NCI-H146 treated with DMSO at 0.1 percent for 48 hours (cell line): Measurements from ENCODE around the gene CSNK1E.
"Not testable (repeated sequence)": the region's sequence is repeated elsewhere in the genome, so short reads cannot be mapped to it uniquely, and the experiment has no call there.

Experiments used
- DNase-seq: peaks from one replicate; lab custom pipeline; 2025; ENCODE audit not compliant: unreplicated experiment; lab: John Stamatoyannopoulos, UW

Gene CSNK1E

GRCh38 chr22:38317122-38317994, at the start of gene CSNK1E:
TSS of gene CSNK1E (minus strand) at chr22:38317433. CDS start at chr22:38314157, 3,276 bp downstream.
- peak; percentile 9 for DNase-seq

- DNase-seq: not testable (repeated sequence)
Measured at GRCh38 chr22:38365829-38366228, 48.6 kb upstream of the CSNK1E start.

GRCh38 chr22:38365174-38365573, 47.9 kb upstream of the CSNK1E start:
- DNase-seq: not testable (repeated sequence)

DNA sequence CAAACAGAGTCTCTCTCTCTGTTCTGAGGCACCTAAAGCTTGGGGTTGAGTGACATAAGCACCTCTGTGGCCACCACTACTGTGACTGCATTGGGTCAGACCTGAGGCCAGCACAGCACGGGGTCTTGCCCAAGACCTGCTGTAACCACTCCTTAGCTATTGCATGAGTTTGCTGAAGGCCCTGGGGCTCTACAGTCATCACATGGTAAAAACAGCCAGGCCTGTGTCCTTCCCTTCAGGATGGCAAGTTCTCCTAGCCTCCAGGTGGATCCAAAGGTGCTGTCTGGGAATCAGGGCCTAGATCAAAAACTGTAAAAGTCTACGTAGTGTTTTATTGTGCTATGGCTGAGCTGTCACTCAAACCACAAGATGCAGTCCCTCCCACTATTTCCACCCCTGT, 43.3 kb upstream of the CSNK1E start:
- DNase-seq: not testable (repeated sequence)

GRCh38 chr22:38359817-38360216, 42.6 kb upstream of the CSNK1E start:
- DNase-seq: not testable (repeated sequence)

DNA sequence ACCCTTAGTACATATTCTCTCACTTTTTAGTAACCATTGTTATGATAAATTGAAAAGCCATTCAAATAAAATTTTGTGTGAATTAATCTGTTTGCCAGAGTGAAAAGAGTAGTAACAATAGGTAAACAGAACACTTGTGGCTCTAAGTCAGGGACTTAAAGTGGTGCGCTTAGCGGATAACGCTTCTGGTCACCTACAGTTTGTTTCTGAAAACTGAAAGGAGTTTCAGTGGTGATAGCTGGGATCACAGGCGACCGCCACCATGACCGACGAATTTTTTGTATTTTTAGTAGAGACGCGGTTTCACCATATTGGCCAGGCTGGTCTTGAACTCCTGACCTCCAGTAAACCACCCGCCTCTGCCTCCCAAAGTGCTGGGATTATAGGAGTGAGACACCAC, 40.7 kb upstream of the CSNK1E start:
- not testable (repeated sequence) for DNase-seq

GRCh38 chr22:38355275-38355674, 38.0 kb upstream of the CSNK1E start:
- DNase-seq: no peak

DNA sequence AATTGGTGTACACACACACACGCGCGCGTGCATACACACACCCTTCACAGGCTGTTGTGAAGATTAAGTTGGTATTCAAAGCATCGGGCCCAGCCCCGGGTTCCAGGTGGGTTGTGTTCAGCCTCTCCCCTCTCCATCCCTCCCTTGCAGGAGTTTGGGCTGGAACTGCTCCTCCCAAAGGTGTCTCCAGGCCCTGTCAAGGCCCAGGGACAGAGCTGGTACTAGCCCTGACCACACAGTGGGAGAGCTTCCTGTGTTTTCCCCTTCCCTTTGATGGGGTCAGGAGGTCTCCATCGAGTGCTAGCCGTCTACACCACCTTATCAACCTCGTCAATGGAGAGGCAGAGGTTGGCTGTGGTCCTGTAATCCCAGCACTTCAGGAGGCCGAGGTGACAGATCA, 36.5 kb upstream of the CSNK1E start:
- DNase-seq: no peak

DNA sequence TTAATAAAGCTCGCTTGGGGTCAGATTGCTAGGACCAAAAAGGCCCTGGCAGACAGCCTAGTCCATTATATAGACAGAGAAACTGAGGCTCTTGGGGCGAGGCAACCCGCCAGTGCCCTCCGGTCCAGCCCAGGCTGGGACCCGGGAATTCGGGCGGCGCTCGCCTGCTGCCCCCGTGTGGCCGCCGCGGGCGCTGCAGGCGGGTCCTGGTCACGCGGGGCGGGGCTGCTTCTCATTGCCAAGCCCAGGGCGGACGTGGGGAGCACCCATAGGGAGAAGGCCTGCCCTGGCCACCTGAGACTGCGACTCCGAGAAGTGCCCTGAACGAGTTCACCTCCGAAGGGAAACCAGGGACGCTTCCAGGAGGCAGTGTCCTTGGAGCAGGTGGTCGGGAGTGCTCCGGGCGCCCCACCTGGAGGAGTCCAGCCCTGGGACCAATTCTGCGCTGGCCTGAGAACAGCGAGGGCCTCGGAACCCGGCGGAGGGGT, 36.0 kb upstream of the CSNK1E start:
- DNase-seq: peak; percentile 0

DNA sequence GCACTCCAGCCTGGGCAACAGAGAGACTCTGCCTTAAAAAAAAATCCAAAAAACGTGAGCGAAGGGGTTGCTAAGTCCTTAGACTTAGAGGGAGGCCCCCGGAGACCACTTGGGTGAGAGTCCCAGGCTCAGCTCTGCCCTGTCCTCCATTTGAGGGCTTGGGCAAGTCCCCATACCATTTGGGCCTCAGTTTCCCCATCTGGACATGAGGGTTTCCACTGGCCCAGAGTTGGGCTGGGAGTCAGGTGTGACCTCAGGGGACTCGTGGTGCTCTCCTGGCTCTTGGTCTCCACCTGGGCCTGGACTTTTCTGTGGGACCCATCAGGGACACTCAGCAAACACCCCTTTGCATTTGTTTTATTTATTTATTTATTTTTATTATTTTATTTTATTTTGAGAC, 35.2 kb upstream of the CSNK1E start:
- DNase-seq: no peak

GRCh38 chr22:38350444-38351359, 33.5 kb upstream of the CSNK1E start:
- DNase-seq: no peak

GRCh38 chr22:38348751-38349496, 31.7 kb upstream of the CSNK1E start:
- DNase-seq: no peak

- DNase-seq: peak; percentile 12
Measured at GRCh38 chr22:38347944-38348750, 30.9 kb upstream of the CSNK1E start.

DNA sequence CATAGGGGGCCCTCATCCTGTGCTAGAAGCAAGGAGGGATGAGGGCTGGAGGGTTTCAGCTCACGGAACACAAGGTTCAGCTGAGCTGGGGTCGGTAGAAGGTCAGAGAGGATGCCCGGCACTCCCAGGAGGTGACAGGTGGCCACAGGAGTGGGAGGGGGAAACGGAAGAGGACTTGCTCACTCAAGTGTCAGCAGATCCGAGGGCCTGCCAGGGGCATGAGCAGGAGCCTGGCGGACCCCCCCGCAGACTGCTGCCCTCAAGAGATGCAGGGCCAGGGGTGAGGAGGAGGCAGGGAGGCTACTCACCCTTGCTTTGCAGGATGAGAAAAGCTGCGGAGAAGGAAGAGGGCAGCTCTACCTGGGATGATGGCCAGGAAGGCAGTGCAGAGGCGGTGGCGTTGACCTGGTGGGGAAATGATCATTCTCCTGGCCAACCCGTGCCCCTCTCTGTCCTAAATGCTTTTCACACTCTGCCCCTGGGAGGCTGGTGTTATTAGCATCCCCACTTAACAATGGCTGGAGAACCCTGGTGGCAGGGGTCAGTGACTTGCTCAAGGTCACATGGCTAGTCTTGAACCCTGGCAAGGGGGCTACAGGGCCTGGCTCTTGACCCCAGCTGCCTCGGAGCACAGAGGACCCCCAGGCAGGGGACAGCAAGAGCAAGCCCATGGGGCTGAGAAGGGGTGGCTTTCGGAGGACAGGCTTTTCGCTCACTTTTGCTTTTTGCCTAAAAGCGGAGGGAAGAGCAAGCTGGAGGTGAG, 30.1 kb upstream of the CSNK1E start:
- no peak for DNase-seq

- DNase-seq: no peak
Measured at GRCh38 chr22:38346506-38346905, 29.3 kb upstream of the CSNK1E start.

DNA sequence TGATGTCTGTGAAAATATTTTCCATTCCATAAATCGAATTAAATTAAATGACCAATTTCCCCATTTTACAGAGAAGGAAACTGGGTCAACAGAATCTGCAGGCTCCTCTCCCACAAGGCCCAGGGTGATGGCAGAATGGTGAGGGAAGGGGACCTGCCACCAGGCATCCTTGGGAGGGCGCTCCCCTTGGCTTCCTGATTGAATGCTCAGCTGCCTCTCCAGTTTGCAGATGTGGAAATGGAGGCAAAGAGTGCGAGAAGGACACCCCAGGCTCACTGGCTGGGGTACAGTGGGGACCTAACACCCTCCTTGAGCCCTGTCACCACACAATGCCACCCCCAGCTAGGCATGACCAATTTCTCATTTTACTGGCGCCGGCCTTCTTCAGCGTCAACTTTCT, 28.5 kb upstream of the CSNK1E start:
- DNase-seq: no peak

- not testable (repeated sequence) for DNase-seq
Measured at GRCh38 chr22:38339893-38340292, 22.7 kb upstream of the CSNK1E start.

GRCh38 chr22:38338772-38339379, 21.6 kb upstream of the CSNK1E start:
- no peak for DNase-seq

DNA sequence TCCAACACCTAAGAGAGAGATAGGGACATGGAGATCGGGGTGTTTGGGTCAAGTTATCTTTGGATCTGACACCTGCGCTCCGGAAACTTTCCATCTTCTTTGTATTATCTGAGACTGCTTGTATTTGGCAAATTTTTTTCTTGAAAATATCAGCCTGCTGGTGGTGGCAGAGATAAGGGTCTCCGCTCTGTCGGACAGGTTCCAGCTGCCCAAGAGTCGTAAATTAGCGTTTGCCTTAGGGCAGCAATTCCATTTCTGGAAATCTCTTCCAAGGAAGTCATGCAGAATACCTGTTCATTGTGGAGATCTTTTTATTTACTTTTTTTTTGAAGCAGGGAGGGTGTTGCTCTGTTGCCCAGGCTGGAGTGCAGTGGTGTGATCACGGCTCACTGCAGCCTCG, 19.5 kb upstream of the CSNK1E start:
- no peak for DNase-seq
